Ectodermal cell (in vitro differentiated cells): ENCODE results near the gene MSL3B.
"Not testable (repeated sequence)": the region's sequence is repeated elsewhere in the genome, so short reads cannot be mapped to it uniquely, and the experiment has no call there.

ENCODE experiments used
- H3K27ac ChIP-seq: 2 replicates; pipeline ENCODE4 v1.7.0; 2013; ENCODE audit warnings: mild to moderate bottlenecking, low read depth, low read length; ENCODE audit not compliant: insufficient read depth, poor library complexity, severe bottlenecking
- H3K27me3 ChIP-seq: 2 replicates; pipeline ENCODE4 v1.7.0; 2013; ENCODE audit warnings: mild to moderate bottlenecking, low read length; ENCODE audit not compliant: insufficient read depth, control insufficient read depth, poor library complexity, severe bottlenecking
- H3K36me3 ChIP-seq: one replicate; pipeline ENCODE4 v1.7.0; 2013; ENCODE audit warnings: low read length; ENCODE audit not compliant: control insufficient read depth, insufficient read depth
- H3K4me1 ChIP-seq: one replicate; pipeline ENCODE4 v1.7.0; 2013; ENCODE audit warnings: low read length; ENCODE audit not compliant: control insufficient read depth, insufficient read depth
- H3K4me3 ChIP-seq: 2 replicates; pipeline ENCODE4 v1.7.0; 2013; ENCODE audit warnings: low read depth, low read length, control low read depth; ENCODE audit not compliant: insufficient read depth
- H3K9me3 ChIP-seq: 2 replicates; pipeline ENCODE4 v1.7.0; 2013; ENCODE audit warnings: mild to moderate bottlenecking, low read length, moderate library complexity; ENCODE audit not compliant: control insufficient read depth
- WGBS, 2 experiments: methylation state at CpG; one replicate each; pipeline ENCODE4 v1.1.7; 2013; ENCODE audit warnings: missing lambda C conversion rate in 2 of 2; 5-methylcytosine and 5-hydroxymethylcytosine counted together

MSL3B gene

DNA sequence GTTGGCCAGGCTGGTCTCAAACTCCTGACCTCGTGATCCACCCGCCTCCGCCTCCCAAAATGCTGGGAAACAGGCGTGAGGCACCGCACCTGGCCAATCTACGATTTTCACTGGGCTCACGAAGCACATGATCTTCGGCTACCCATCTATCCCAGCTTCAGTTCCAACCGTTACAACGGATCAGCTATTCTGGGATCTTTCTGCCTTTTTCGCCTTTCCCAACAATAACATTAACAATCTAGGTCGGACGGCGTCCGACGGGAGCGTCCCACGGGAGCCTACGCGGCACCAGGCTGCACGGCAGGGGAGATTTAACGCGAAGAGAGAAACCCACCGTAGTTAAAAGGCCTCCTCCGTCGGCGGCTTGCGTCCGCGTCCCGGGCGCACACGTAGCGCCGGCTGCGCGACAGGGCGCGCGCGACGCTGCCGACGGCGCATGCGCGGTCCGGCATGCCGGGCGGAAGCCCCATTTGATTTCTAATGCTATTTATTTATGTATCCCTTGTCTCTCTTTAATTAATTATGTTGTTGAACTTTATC is at the start of gene MSL3B:
Gene MSL3B (minus strand): TSS at position 394 of the 540 bp plus-strand sequence.
- no peaks in the 10 kb centered on the region for H3K36me3 ChIP-seq
- peaks cover 20% of the 10 kb centered on the region for H3K27me3 ChIP-seq
- H3K27ac ChIP-seq: no peak within 1 kb of the TSS
- H3K9me3 ChIP-seq: no peaks in the 10 kb centered on the region
- 17 to 20% methylated on average over 50 of the region's 50 CpGs for WGBS, 2 experiments
- no peaks in the 10 kb centered on the region for H3K4me1 ChIP-seq
- H3K4me3 ChIP-seq: peak within 1 kb of the TSS; percentile 53

- H3K4me3 ChIP-seq: peak within 1 kb of the TSS; percentile 16
- peak within 1 kb of the TSS; percentile 38 for H3K27ac ChIP-seq
- H3K27me3 ChIP-seq: no peaks in the 10 kb centered on the region
- no peaks in the 10 kb centered on the region for H3K9me3 ChIP-seq
- H3K4me1 ChIP-seq: peaks cover 16% of the 10 kb centered on the region
- 2% methylated on average over 4 to 5 of the region's 5 CpGs for WGBS, 2 experiments
- no peaks in the 10 kb centered on the region for H3K36me3 ChIP-seq
Measured at GRCh38 chr2:233917116-233917515, 48.9 kb upstream of the MSL3B start, which contains the start of gene TRPM8. TSS of gene TRPM8 (plus strand) at chr2:233917373. CDS start at chr2:233926538, 9,165 bp downstream.

DNA sequence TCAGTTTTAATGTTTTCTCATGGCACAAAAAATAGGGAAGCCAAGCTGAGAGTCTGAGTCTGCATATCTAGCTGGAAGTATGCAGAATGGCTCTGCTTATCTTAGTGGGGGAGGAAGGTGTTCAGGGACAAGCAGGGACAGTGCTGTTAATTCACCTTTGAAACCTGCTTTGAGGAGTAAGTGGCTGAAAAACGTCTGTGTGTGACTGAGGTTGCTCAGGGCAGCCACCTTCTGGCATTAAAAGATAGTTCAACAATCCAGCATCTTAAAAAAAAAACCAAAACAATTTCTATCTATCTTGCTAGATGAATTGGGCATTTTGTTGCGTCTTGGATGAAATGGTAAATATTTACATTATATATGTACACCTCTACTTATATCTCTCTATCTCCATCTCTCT is 46.9 kb upstream of the MSL3B start:
- WGBS, 2 experiments: 20 to 33% methylated on average over 2 of the region's 2 CpGs
- Histone ChIP-seq H3K9me3 (no peaks in the 10 kb centered on the region), H3K27me3 (no peaks in the 10 kb centered on the region), H3K36me3 (no peaks in the 10 kb centered on the region), H3K4me1 (peaks cover 16% of the 10 kb centered on the region), H3K27ac (no peak overlapping the region), H3K4me3 (no peak overlapping the region)

DNA sequence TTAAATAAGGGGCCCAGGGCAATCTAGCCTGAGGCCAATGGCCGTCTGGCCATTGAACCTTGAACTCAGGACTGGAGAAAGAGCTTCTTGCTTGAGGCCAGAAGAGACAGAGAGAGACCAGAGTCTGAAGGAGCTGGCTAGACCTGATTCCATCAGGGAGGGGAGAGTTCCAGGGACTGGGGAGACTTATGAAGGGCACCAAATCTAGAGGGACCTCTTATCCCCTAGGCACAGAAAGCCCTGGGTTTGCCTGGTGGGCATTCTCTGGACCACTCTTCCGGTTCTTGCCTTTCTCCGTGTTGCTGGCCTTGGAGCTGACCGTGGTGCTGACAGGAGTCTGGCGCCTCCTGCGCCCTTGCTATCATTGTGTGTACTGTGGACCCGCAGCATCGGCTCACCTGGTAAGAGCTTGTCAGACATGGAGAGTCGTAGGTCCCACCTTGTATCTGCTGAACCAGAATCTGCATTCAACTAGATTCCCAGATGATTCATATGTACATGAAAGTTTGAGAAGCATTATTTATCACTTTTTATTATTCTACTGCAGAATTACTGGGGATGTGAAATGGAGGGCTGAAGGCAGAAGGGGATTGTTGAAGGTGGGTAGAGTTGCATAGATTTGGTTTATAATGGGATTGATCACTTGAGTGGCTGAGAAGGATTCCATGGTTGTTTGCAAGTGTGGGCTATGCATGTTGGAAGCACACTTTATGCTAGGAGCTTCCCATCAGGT is 44.7 kb upstream of the MSL3B start:
- Histone ChIP-seq H3K36me3 (no peaks in the 10 kb centered on the region), H3K27me3 (no peaks in the 10 kb centered on the region), H3K9me3 (no peaks in the 10 kb centered on the region), H3K4me1 (peaks cover 6% of the 10 kb centered on the region), H3K4me3 (no peak overlapping the region), H3K27ac (no peak overlapping the region)
- WGBS, 2 experiments: 27 to 28% methylated on average over 9 of the region's 9 CpGs

DNA sequence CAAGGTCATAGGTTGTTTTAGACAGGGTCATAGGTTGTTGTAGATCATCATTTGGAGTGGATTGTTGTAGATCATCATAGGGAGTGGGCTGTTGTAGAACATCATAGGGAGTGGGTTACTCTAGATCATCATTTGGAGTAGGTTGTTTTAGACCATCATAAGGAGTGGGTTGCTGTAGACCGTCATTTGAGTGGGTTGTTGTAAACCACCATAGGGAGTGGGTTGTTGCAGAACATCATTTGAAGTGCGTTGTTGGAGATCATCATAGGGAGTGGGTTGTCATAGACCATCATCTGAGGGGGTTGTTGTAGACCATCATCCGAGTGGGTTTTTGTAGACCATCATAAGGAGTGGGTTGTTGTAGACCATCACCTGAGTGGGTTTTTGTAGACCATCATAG is 39.4 kb upstream of the MSL3B start:
- Histone ChIP-seq H3K4me1 (no peaks in the 10 kb centered on the region), H3K27ac (no peak overlapping the region), H3K36me3 (no peaks in the 10 kb centered on the region), H3K9me3 (no peaks in the 10 kb centered on the region), H3K4me3 (no peak overlapping the region), H3K27me3 (no peaks in the 10 kb centered on the region)
- 89 to 90% methylated on average over 3 of the region's 3 CpGs for WGBS, 2 experiments

DNA sequence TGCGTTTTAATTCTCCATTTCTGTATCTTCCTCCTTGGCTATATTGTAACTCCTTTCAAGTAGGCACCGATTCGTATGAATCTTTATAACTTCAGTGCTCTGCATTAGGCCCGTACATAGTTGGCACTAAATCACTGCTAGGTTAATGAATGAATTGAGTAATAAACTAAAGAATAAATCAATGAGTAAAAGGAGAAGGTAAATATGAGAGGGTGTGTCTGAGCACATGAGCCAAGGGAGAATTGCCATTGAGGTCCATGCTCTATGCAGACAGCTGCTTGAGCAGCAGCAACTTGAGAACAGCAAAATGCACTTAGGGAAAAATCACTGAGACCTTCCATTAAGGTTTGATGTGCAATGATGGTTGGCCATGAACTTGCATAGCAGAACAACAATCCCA is 37.8 kb upstream of the MSL3B start:
- Histone ChIP-seq H3K27ac (no peak overlapping the region), H3K27me3 (no peaks in the 10 kb centered on the region), H3K4me1 (no peaks in the 10 kb centered on the region), H3K4me3 (no peak overlapping the region), H3K9me3 (no peaks in the 10 kb centered on the region), H3K36me3 (no peaks in the 10 kb centered on the region)
- WGBS, 2 experiments: 95 to 98% methylated on average over 4 of the region's 4 CpGs

- Histone ChIP-seq H3K4me1 (no peaks in the 10 kb centered on the region), H3K9me3 (no peaks in the 10 kb centered on the region), H3K36me3 (no peaks in the 10 kb centered on the region), H3K27ac (no peak overlapping the region), H3K4me3 (no peak overlapping the region), H3K27me3 (no peaks in the 10 kb centered on the region)
- 90 to 96% methylated on average over 4 of the region's 4 CpGs for WGBS, 2 experiments
Measured at GRCh38 chr2:233901884-233902283, 33.7 kb upstream of the MSL3B start.

DNA sequence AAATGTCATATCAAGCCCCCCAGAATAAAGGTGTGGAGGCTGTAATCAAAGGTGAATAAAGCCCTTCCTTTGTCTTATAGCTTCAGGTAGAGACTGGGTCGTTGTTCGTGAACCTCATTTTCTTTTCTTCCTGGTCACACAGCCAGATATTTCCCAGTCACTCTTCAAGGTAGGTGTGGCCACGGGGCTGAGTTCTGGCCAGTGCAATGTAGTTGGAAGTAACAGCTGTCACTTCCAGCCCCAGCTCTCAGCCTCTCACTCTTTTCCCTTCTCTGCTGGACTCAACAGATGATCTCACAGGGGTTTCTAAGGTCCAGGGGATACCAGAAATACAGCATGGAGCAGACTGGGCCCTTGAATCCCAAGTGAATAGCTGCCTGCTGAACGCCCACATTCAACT is 33.2 kb upstream of the MSL3B start:
- Histone ChIP-seq H3K36me3 (no peaks in the 10 kb centered on the region), H3K4me1 (no peaks in the 10 kb centered on the region), H3K27ac (no peak overlapping the region), H3K27me3 (no peaks in the 10 kb centered on the region), H3K9me3 (no peaks in the 10 kb centered on the region), H3K4me3 (no peak overlapping the region)
- 84 to 85% methylated on average over 4 of the region's 4 CpGs for WGBS, 2 experiments

DNA sequence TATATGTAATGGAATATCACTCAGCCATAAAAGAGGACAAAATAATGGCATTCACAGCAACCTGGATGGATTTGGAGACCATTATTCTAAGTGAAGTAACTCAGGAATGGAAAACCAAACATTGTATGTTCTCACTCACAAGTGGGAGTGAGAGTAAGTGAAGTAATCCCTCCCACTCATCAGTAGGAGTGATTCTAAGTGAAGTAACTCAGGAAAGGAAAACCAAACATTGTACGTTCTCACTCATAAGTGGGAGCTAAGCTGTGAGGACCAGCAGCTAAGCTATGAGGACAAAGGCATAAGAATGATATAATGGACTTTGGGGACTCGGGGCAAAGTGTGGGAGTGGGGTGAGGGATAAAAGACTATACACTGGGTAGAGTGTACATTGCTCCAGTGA is 28.1 kb upstream of the MSL3B start:
- H3K4me3 ChIP-seq, H3K9me3 ChIP-seq, H3K27me3 ChIP-seq, H3K27ac ChIP-seq, H3K4me1 ChIP-seq, H3K36me3 ChIP-seq: not testable (repeated sequence)
- WGBS, 2 experiments: 89 to 92% methylated on average over 2 of the region's 2 CpGs

DNA sequence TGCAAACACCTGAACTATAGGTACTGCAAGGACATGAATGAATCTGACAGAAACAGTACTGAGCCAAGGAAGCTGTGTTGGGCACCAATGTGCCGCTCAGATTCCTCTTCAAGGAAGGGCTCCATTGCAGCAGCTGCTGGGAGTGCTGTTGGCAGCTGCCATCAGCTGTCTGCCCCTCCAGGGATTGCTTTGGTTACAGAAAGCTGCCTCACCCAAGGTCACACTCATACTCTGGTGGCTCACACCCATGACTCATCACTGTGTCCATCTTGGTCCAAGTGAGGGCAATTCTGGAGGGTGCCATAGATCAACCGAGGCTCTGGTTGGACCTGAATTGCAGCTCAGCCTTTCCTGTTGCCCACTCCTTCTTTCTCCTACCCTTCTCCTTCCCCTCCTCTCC is 24.6 kb upstream of the MSL3B start:
- H3K27me3 ChIP-seq: no peaks in the 10 kb centered on the region
- no peaks in the 10 kb centered on the region for H3K9me3 ChIP-seq
- no peaks in the 10 kb centered on the region for H3K36me3 ChIP-seq
- no peak overlapping the region for H3K27ac ChIP-seq
- no peak overlapping the region for H3K4me3 ChIP-seq
- WGBS, 2 experiments: 91 to 93% methylated on average over 2 of the region's 2 CpGs
- H3K4me1 ChIP-seq: no peaks in the 10 kb centered on the region
